ENCODE measurements around the gene LIX1. TPM values are rescaled to one million over a fixed set of nuclear protein-coding genes. Genes with fewer than 3 reads are reported as not detected.
"Not testable (repeated sequence)": the region's sequence is repeated elsewhere in the genome, so short reads cannot be mapped to it uniquely, and the experiment has no call there.

The LIX1 gene
- polyA plus RNA-seq (ENCODE audit: low read depth in 6 of 6): 1 to 10 TPM in 4 of 6 donors, under 1 TPM in 2; 0.93 to 3.3 (median 1.2) TPM

DNA sequence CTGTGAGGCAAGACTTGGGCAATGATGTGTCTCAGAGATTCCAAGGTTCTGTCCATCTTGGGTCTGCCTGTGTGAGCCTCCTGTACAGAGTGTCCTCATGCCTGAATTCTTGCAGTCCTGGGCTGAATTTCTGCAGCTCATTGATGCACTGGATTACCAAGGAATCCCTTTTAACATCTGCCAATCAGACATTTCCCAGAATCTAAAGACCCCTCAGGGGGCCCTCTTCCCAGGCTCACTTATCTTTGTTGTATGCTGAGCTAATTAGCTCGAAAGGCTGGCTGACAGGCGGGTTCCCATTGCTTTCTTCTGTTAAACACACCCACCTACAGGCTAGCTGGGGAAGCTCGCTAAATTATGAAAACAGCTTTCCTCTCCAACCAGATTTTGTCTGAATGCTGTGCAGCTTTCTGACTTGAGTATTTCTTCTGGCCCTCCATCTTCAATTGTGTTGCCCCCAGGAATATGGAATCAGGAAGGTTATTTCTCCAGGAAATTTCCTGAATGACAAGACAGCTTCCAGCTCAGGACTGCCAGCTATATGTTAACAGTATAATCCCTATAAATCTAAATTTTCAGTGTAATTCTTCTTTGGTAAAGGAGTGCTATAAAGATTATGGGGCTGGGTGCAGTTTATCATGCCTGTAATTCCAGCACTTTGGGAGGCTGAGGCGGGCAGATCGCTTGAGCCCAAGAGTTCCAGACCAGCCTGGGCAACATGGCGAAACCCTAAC lies at the start of gene LIX1:
LIX1 (minus strand) TSS at position 91 of the 734 bp plus-strand sequence; CDS start at position 56, 35 bp downstream.
- no peaks in the 10 kb centered on the region for H3K27me3 Mint-ChIP-seq

DNA sequence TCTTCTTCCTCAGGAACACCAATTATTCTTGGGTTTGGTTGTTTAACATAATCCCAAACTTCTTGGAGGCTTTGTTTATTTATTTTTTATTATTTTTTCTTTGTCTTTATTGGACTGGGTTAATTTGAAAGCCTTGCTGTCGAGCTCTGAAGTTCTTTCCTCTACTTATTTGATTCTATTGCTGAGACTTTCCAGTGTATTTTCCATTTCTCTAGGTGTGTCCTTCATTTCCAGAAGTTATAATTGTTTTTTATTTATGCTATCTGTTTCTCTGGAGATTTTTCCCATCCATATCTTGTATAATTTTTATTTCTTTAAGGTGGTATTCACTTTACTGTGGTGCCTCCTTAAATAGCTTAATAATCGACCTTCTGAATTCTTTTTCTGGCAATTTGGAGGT lies 49.5 kb upstream of the LIX1 start:
- ATAC-seq (ENCODE audit: low read depth in 2 of 2): no peak
- Mint-ChIP-seq H3K4me1 (peaks cover 28 to 41% (median 30%) of the 10 kb centered on the region in 3 donors), H3K9me3 (peaks cover 7 to 18% (median 12%) of the 10 kb centered on the region in 7 donors), H3K27ac (peak overlapping the region in 1 of 6 donors; percentile 82), H3K36me3 (peaks cover 39 to 59% of the 10 kb centered on the region in 2 donors), H3K27me3 (no peaks in the 10 kb centered on the region), H3K4me3 (peak overlapping the region in 1 of 8 donors; percentile 69)
- no peak for DNase-seq

More for the DNA sequence above, at the start of gene LIX1:
- DNase-seq (peak; percentile 11), ATAC-seq (ENCODE audit: low read depth in 2 of 2) (peak; percentile 42 to 63)
- Mint-ChIP-seq H3K4me3 (no peak within 1 kb of the TSS), H3K36me3 (no peaks in the 10 kb centered on the region), H3K4me1 (no peaks in the 10 kb centered on the region), H3K27ac (peak within 1 kb of the TSS in 3 of 6 donors; percentile 8 to 22 (median 10)), H3K9me3 (no peaks in the 10 kb centered on the region)

DNA sequence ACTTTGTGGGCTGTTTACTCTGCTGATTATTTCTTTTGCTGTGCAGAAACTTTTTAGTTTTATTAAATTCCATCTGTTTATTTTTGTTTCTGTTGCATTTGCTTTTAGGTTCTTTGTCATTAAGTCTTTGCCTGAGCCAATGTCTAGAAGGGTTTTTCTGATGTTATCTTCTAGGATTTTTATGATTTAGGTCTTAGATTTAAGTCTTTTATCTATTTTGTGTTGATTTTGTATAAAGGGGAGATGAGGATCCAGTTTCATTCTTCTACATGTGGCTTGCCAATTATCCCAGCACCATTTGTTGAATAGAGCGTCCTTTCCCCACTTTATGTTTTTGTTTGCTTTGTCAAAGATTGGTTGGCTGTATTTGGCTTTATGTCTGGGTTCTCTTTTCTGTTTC lies 47.1 kb upstream of the LIX1 start:
- not testable (repeated sequence) for DNase-seq; H3K27me3 Mint-ChIP-seq; H3K4me3 Mint-ChIP-seq; ATAC-seq (ENCODE audit: low read depth in 2 of 2)
- H3K9me3 Mint-ChIP-seq: peaks cover 7 to 18% (median 12%) of the 10 kb centered on the region in 7 donors
- peak overlapping the region in 1 of 6 donors; percentile 55 for H3K27ac Mint-ChIP-seq
- peaks cover 29 to 41% (median 30%) of the 10 kb centered on the region in 3 donors for H3K4me1 Mint-ChIP-seq
- peaks cover 37 to 69% of the 10 kb centered on the region in 2 donors for H3K36me3 Mint-ChIP-seq

DNA sequence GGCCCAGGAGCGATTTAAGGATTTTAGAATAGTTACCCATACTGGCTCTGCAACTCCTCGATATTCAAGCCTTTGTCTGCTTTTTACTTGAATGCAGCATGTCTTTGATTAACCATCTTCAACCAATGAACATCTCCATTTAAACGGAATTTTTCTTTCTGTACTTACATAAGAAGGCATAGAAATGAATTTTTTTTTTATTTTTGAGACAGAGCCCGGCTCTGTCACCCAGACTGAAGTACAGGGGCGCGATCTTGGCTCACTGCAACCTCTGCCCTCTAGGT lies 41.5 kb upstream of the LIX1 start:
- Mint-ChIP-seq H3K36me3 (peaks cover 5 to 23% of the 10 kb centered on the region in 2 donors), H3K27ac (peak overlapping the region; percentile 97 to 99 (median 99)), H3K27me3 (no peaks in the 10 kb centered on the region), H3K9me3 (peaks cover 0 to 4% (median 0%) of the 10 kb centered on the region in 7 donors), H3K4me1 (peaks cover 33 to 39% (median 37%) of the 10 kb centered on the region in 3 donors), H3K4me3 (peak overlapping the region; percentile 84 to 98 (median 94))
- ATAC-seq (ENCODE audit: low read depth in 2 of 2) (no peak), DNase-seq (no peak)

DNA sequence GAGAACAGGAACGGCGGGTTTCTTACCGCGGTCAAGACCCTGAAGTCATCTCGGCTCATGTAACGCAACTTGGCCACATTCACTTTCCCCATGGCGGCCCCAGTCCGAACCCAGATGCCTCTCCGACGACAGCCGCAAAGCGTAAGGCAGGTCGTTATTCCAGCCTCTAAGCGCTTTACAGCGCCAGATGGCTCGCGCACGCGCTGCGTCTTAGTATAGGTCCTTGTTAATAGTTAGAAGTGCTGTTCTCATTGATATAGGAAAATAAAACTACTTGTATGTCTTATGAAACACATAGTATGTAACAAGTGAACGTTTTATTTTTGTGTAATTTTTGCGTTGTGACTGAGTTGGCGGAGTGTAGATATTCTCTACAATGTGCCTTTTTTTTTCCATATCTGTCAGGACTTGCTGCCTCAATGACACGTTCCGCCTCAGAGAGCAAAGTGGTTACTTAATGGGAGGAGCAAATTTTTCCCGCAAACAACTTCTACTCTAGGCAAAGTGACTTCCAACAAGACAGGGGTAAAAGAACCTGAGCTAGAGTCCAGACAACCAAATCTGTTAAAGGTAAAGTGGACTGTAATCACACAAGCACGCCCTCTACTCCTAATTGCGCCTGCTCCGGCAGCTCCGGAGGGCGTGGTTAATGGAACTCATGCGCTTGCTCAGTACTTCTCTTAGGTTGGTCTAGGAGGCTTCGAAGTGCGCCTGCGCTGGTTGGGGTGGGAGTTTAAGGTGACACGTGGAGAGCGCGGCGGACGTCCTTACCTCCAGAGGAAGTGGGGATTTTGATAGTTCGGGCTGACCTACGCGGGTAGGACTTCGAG lies 40.9 kb upstream of the LIX1 start, which contains the start of gene RIOK2:
RIOK2 (minus strand) TSS at position 148 of the 830 bp plus-strand sequence; CDS start at position 92, 56 bp downstream.
- Mint-ChIP-seq H3K27ac (peak within 1 kb of the TSS; percentile 97 to 99 (median 99)), H3K27me3 (no peaks in the 10 kb centered on the region), H3K4me3 (peak within 1 kb of the TSS; percentile 84 to 98 (median 94)), H3K9me3 (peaks cover 0 to 2% (median 0%) of the 10 kb centered on the region in 7 donors), H3K4me1 (peaks cover 37 to 42% (median 39%) of the 10 kb centered on the region in 3 donors), H3K36me3 (peaks cover 5 to 24% of the 10 kb centered on the region in 2 donors)
- ATAC-seq (ENCODE audit: low read depth in 2 of 2) (peak; percentile 89 to 91), DNase-seq (peak; percentile 85)

DNA sequence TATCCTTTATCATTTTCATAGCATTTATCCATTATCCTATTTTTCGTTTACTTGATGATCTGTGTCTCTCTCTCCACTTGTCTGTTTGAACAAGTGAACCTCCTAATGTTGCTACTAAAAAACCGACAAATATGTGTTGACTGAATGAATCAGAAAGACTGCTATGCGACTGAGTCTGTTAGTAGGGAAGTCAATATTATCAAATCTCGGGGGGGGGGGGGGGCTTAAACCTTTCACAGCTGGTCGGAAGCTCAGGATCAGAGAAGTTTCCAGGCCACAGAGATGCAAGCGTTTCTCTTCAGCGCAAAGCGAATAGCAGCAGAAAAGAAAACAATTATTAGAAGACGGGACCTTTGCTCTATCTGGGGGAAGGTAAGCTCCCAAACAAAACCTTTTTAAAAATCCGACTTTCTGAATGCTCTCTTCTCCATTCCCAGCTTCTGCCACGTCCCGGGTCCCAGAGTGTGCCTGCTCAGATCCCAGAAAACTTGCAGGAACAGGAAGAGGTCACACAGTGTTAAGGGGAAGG lies 40.2 kb upstream of the LIX1 start:
- Mint-ChIP-seq H3K27me3 (no peaks in the 10 kb centered on the region), H3K27ac (peak overlapping the region; percentile 97 to 99 (median 99)), H3K4me3 (peak overlapping the region; percentile 84 to 98 (median 94)), H3K9me3 (peaks cover 0 to 2% (median 0%) of the 10 kb centered on the region in 7 donors), H3K36me3 (peaks cover 0 to 23% of the 10 kb centered on the region in 2 donors), H3K4me1 (peaks cover 37 to 44% (median 40%) of the 10 kb centered on the region in 3 donors)
- ATAC-seq (ENCODE audit: low read depth in 2 of 2): no peak
- DNase-seq: no peak

DNA sequence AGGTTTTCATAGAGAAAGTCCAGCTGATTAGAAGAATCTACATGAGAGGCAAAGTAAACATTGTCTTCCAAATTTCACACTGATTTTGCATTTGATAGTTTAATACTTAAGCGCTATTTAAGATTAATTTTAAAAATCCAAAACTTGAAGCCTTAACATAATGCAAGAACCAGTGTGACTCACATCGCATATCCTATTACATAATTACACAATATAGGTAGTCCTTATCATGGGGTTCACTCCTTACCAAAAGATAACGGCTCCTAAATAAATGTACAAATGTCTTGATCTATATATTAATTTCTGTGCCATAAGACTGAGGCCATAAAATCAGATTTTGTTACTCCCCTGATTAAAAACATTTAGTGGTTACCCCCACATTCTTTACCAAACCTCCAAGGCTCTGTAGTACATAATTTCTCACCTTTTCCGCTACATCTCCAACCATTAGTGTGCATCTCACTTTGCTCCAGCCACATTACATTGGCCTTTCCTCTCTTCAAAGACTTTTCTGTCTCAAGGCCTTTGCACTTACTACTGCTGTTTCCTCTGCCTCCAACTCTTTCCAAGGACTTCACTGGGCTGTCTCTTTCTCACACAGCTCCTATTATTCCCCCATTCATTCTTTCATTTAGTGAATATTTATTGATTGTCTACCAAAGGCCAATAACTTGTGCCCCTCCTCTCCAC lies 39.6 kb upstream of the LIX1 start:
- Mint-ChIP-seq H3K4me1 (peaks cover 37 to 44% (median 40%) of the 10 kb centered on the region in 3 donors), H3K27me3 (no peaks in the 10 kb centered on the region), H3K4me3 (peak overlapping the region; percentile 84 to 98 (median 94)), H3K36me3 (peaks cover 0 to 22% of the 10 kb centered on the region in 2 donors), H3K9me3 (peaks cover 0 to 2% (median 0%) of the 10 kb centered on the region in 7 donors), H3K27ac (peak overlapping the region; percentile 0 to 99 (median 98))
- no peak for DNase-seq
- ATAC-seq (ENCODE audit: low read depth in 2 of 2): no peak

DNA sequence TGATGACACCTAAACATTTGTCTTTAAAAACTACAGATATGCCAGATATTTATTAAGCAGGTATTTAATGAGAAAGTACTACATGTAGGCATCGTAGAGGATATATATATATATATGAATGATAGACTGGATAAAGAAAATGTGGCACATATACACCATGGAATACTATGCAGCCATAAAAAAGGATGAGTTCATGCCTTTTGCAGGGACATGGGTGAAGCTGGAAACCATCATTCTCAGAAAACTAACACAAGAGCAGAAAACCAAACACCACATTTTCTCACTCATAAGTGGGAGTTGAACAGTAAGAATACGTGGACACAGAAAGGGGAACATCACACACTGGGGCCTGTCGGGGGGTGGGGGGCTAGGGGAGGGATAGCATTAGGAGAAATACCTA lies 37.0 kb upstream of the LIX1 start:
- not testable (repeated sequence) for H3K27me3 Mint-ChIP-seq; ATAC-seq (ENCODE audit: low read depth in 2 of 2); H3K27ac Mint-ChIP-seq; DNase-seq; H3K9me3 Mint-ChIP-seq
- Mint-ChIP-seq H3K36me3 (peaks cover 0 to 18% of the 10 kb centered on the region in 2 donors), H3K4me1 (peaks cover 38 to 43% (median 42%) of the 10 kb centered on the region in 3 donors), H3K4me3 (peak overlapping the region in 1 of 8 donors; percentile 15)

DNA sequence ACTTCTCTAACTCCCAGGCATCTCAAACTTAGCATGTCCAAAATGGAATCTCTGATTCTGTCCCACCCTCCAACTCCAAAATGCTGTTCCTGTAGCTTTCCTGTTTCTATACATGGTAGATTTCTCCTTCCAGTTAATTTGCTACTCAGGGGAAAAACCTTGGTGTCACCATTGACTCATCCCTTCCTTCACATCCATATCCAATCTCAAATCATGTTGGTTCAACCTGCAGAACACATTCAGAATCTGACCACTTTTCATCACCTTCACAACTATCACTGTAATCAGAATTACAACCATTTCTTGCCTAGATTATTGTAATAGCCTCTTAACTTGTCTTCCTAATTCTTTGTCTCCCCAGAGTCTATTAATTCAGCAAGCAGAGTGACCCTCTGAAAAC lies 29.8 kb upstream of the LIX1 start:
- ATAC-seq (ENCODE audit: low read depth in 2 of 2) (no peak), DNase-seq (no peak)
- Mint-ChIP-seq H3K9me3 (no peaks in the 10 kb centered on the region), H3K4me1 (peaks cover 8 to 14% (median 10%) of the 10 kb centered on the region in 3 donors), H3K4me3 (no peak overlapping the region), H3K36me3 (peaks cover 13 to 25% of the 10 kb centered on the region in 2 donors), H3K27me3 (no peaks in the 10 kb centered on the region), H3K27ac (peak overlapping the region in 3 of 6 donors; percentile 13 to 65 (median 36))

DNA sequence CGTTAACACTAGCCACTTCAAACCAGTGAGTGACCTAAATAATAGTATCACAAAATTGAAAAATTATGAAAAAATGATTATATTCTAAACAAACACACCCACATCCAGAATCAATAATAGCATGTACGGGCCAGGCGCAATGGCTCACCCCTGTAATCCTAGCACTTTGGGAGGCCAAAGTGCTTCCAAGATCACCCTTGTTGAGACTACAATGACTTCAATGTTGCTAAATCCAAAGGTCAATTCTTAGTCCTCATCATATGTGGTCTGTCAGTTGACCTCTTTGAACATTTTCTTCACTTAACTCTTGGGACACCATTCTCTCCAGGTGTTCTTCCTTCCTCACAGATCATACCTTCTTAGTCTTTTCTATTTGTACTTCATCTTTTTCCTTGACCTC lies 29.3 kb upstream of the LIX1 start:
- Mint-ChIP-seq H3K4me1 (peaks cover 10 to 14% (median 12%) of the 10 kb centered on the region in 3 donors), H3K27me3 (no peaks in the 10 kb centered on the region), H3K27ac (peak overlapping the region in 2 of 6 donors; percentile 21 to 36), H3K9me3 (no peaks in the 10 kb centered on the region), H3K36me3 (peaks cover 13 to 25% of the 10 kb centered on the region in 2 donors), H3K4me3 (no peak overlapping the region)
- DNase-seq (no peak), ATAC-seq (ENCODE audit: low read depth in 2 of 2) (no peak)

DNA sequence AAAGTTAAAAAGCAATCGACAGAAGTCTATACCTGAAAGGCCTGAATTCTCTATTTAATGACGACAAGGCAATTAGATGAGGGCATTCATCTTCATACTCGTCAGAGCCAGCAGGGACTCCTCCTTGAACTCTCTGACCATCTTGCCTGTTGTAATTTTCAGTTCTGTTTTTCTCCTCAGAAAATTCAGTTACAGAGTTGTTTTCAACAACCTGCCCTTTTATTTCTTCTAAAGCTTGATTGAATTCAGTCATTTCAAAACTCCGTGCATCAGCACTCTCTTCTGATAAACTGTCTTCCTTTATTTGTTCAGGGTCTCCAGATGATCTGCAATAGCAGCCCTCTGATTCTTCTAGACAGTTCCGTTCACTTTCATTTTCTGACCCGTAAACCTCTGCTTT lies 25.0 kb upstream of the LIX1 start:
- ATAC-seq (ENCODE audit: low read depth in 2 of 2) (peak; percentile 79 to 88), DNase-seq (peak; percentile 20)
- Mint-ChIP-seq H3K4me3 (peak overlapping the region in 6 of 8 donors; percentile 19 to 69 (median 61)), H3K27me3 (no peaks in the 10 kb centered on the region), H3K4me1 (peaks cover 7 to 14% (median 10%) of the 10 kb centered on the region in 3 donors), H3K36me3 (peaks cover 9 to 14% of the 10 kb centered on the region in 2 donors), H3K27ac (peak overlapping the region; percentile 89 to 97 (median 94)), H3K9me3 (no peaks in the 10 kb centered on the region)

DNA sequence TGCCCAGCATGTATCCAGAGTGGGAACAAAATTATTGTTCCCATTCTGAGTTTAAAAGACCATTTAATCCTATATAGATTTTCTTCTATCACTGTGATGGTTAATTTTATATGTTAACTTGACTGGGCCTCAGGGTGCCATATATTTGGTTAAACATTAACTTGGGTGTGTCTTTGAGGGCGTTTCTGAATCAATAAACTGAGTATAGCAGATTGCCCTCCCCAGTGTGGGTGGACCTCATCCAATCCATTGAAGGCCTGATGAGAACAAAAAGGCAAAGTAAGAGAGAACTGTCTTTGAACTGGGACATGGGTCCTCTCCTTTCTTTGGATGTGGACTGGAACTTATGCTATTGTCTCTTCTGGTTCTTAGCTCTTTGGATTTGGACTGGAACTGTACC lies 23.3 kb upstream of the LIX1 start:
- Mint-ChIP-seq H3K9me3 (no peaks in the 10 kb centered on the region), H3K27ac (peak overlapping the region in 2 of 6 donors; percentile 55 to 90), H3K27me3 (no peaks in the 10 kb centered on the region), H3K4me3 (no peak overlapping the region), H3K36me3 (no peaks in the 10 kb centered on the region), H3K4me1 (peaks cover 6 to 14% (median 7%) of the 10 kb centered on the region in 3 donors)
- ATAC-seq (ENCODE audit: low read depth in 2 of 2) (no peak), DNase-seq (no peak)

All from naive B cell (primary cell).